Dendritic cell treated with granulocyte-macrophage colony-stimulating factor and Interleukin-4, amounts not matched to agents 40 ng/mL and 50 ng/mL, for 4 days (primary cell): ENCODE measurements around the gene WIF1.

Experiments used
- H3K27ac Mint-ChIP-seq: one replicate; pipeline ENCODE4 v1.8.0; 2022; ENCODE audit warnings: mild to moderate bottlenecking, mixed read lengths
- H3K27me3 Mint-ChIP-seq: one replicate; pipeline ENCODE4 v1.8.0; 2022; ENCODE audit warnings: mild to moderate bottlenecking, mixed read lengths
- H3K36me3 Mint-ChIP-seq: one replicate; pipeline ENCODE4 v1.8.0; 2022; ENCODE audit warnings: low read depth, mixed read lengths
- H3K4me1 Mint-ChIP-seq: one replicate; pipeline ENCODE4 v1.8.0; 2022; ENCODE audit warnings: low read depth, mixed read lengths
- H3K4me3 Mint-ChIP-seq: one replicate; pipeline ENCODE4 v1.8.0; 2022; ENCODE audit warnings: mild to moderate bottlenecking, moderate library complexity, mixed read lengths
- H3K9me3 Mint-ChIP-seq: one replicate; pipeline ENCODE4 v1.8.0; 2022; ENCODE audit warnings: mixed read lengths
- intact Hi-C: fragments of 100-400 bp; cut with micrococcal nuclease; formaldehyde crosslinking; loops from one replicate; pipeline ENCODE4 v1.15.0; 2022

Gene WIF1

GRCh38 chr12:65099182-65099581 is 21.9 kb downstream of the WIF1 start:
- Mint-ChIP-seq H3K9me3 (no peaks in the 10 kb centered on the region), H3K4me3 (no peak overlapping the region), H3K27me3 (peaks cover 25% of the 10 kb centered on the region), H3K27ac (no peak overlapping the region), H3K4me1 (no peaks in the 10 kb centered on the region), H3K36me3 (no peaks in the 10 kb centered on the region)
- intact Hi-C loops, result no loop called here

- H3K4me1 Mint-ChIP-seq, result no peaks in the 10 kb centered on the region
- H3K36me3 Mint-ChIP-seq, result no peaks in the 10 kb centered on the region
- no peaks in the 10 kb centered on the region for H3K9me3 Mint-ChIP-seq
- no peak overlapping the region for H3K27ac Mint-ChIP-seq
- intact Hi-C loops, result no loop called here
- H3K4me3 Mint-ChIP-seq, result no peak overlapping the region
- H3K27me3 Mint-ChIP-seq, result peaks cover 25% of the 10 kb centered on the region
Observed at GRCh38 chr12:65098364-65098763, 22.7 kb downstream of the WIF1 start.

- intact Hi-C loops, result no loop called here
- H3K27ac Mint-ChIP-seq, result no peak overlapping the region
- peaks cover 27% of the 10 kb centered on the region for H3K27me3 Mint-ChIP-seq
- no peaks in the 10 kb centered on the region for H3K36me3 Mint-ChIP-seq
- H3K4me3 Mint-ChIP-seq, result no peak overlapping the region
- H3K9me3 Mint-ChIP-seq, result no peaks in the 10 kb centered on the region
- no peaks in the 10 kb centered on the region for H3K4me1 Mint-ChIP-seq
Observed at GRCh38 chr12:65094722-65095121, 26.4 kb downstream of the WIF1 start.

- H3K27ac Mint-ChIP-seq, result no peak overlapping the region
- no peaks in the 10 kb centered on the region for H3K36me3 Mint-ChIP-seq
- no peaks in the 10 kb centered on the region for H3K4me1 Mint-ChIP-seq
- no peaks in the 10 kb centered on the region for H3K9me3 Mint-ChIP-seq
- intact Hi-C loops, result no loop called here
- no peak overlapping the region for H3K4me3 Mint-ChIP-seq
- H3K27me3 Mint-ChIP-seq, result peaks cover 19% of the 10 kb centered on the region
Observed at GRCh38 chr12:65093606-65094005, 27.5 kb downstream of the WIF1 start.

- H3K9me3 Mint-ChIP-seq, result no peaks in the 10 kb centered on the region
- intact Hi-C loops, result no loop called here
- no peak overlapping the region for H3K27ac Mint-ChIP-seq
- H3K4me3 Mint-ChIP-seq, result no peak overlapping the region
- no peaks in the 10 kb centered on the region for H3K36me3 Mint-ChIP-seq
- H3K27me3 Mint-ChIP-seq, result peaks cover 12% of the 10 kb centered on the region
- H3K4me1 Mint-ChIP-seq, result peaks cover 7% of the 10 kb centered on the region
Observed at GRCh38 chr12:65090461-65090860, 30.6 kb downstream of the WIF1 start.

GRCh38 chr12:65086236-65086635 is 34.9 kb downstream of the WIF1 start:
- peaks cover 7% of the 10 kb centered on the region for H3K4me1 Mint-ChIP-seq
- no peak overlapping the region for H3K27ac Mint-ChIP-seq
- intact Hi-C loops, result no loop called here
- H3K4me3 Mint-ChIP-seq, result no peak overlapping the region
- no peaks in the 10 kb centered on the region for H3K36me3 Mint-ChIP-seq
- peaks cover 7% of the 10 kb centered on the region for H3K27me3 Mint-ChIP-seq
- H3K9me3 Mint-ChIP-seq, result no peaks in the 10 kb centered on the region

GRCh38 chr12:65084579-65084978 is 36.5 kb downstream of the WIF1 start:
- Mint-ChIP-seq H3K27me3 (peaks cover 10% of the 10 kb centered on the region), H3K4me1 (peaks cover 7% of the 10 kb centered on the region), H3K27ac (no peak overlapping the region), H3K4me3 (no peak overlapping the region), H3K9me3 (no peaks in the 10 kb centered on the region), H3K36me3 (no peaks in the 10 kb centered on the region)
- intact Hi-C loops, result no loop called here

GRCh38 chr12:65083581-65083980 is 37.5 kb downstream of the WIF1 start:
- intact Hi-C loops, result no loop called here
- Mint-ChIP-seq H3K9me3 (no peaks in the 10 kb centered on the region), H3K36me3 (no peaks in the 10 kb centered on the region), H3K4me1 (peaks cover 7% of the 10 kb centered on the region), H3K27ac (no peak overlapping the region), H3K27me3 (peaks cover 10% of the 10 kb centered on the region), H3K4me3 (no peak overlapping the region)

GRCh38 chr12:65082406-65082805 is 38.7 kb downstream of the WIF1 start:
- Mint-ChIP-seq H3K36me3 (no peaks in the 10 kb centered on the region), H3K4me3 (no peak overlapping the region), H3K9me3 (no peaks in the 10 kb centered on the region), H3K4me1 (peaks cover 7% of the 10 kb centered on the region), H3K27me3 (peaks cover 12% of the 10 kb centered on the region), H3K27ac (no peak overlapping the region)
- intact Hi-C loops, result no loop called here

GRCh38 chr12:65081496-65081895 is 39.6 kb downstream of the WIF1 start:
- H3K9me3 Mint-ChIP-seq, result no peaks in the 10 kb centered on the region
- peaks cover 5% of the 10 kb centered on the region for H3K4me1 Mint-ChIP-seq
- H3K36me3 Mint-ChIP-seq, result no peaks in the 10 kb centered on the region
- H3K4me3 Mint-ChIP-seq, result no peak overlapping the region
- no peak overlapping the region for H3K27ac Mint-ChIP-seq
- peaks cover 14% of the 10 kb centered on the region for H3K27me3 Mint-ChIP-seq
- intact Hi-C loops, result no loop called here

GRCh38 chr12:65074932-65075331 is 46.2 kb downstream of the WIF1 start:
- Mint-ChIP-seq H3K4me3 (no peak overlapping the region), H3K9me3 (no peaks in the 10 kb centered on the region), H3K27ac (no peak overlapping the region), H3K4me1 (no peaks in the 10 kb centered on the region), H3K36me3 (no peaks in the 10 kb centered on the region), H3K27me3 (peaks cover 6% of the 10 kb centered on the region)
- intact Hi-C loops, result no loop called here

GRCh38 chr12:65069336-65069735 is 51.8 kb downstream of the WIF1 start:
- Mint-ChIP-seq H3K27ac (no peak overlapping the region), H3K9me3 (no peaks in the 10 kb centered on the region), H3K4me3 (no peak overlapping the region), H3K4me1 (no peaks in the 10 kb centered on the region), H3K36me3 (no peaks in the 10 kb centered on the region), H3K27me3 (peaks cover 2% of the 10 kb centered on the region)
- intact Hi-C loops, result no loop called here

GRCh38 chr12:65067383-65067782 is 53.7 kb downstream of the WIF1 start:
- intact Hi-C loops, result no loop called here
- Mint-ChIP-seq H3K27ac (no peak overlapping the region), H3K27me3 (peaks cover 2% of the 10 kb centered on the region), H3K4me3 (no peak overlapping the region), H3K36me3 (no peaks in the 10 kb centered on the region), H3K9me3 (no peaks in the 10 kb centered on the region), H3K4me1 (no peaks in the 10 kb centered on the region)

- Mint-ChIP-seq H3K4me1 (no peaks in the 10 kb centered on the region), H3K36me3 (no peaks in the 10 kb centered on the region), H3K27ac (no peak overlapping the region), H3K27me3 (peaks cover 5% of the 10 kb centered on the region), H3K4me3 (no peak overlapping the region), H3K9me3 (no peaks in the 10 kb centered on the region)
- intact Hi-C loops, result no loop called here
Observed at GRCh38 chr12:65055859-65056258, 65.2 kb downstream of the WIF1 start.

GRCh38 chr12:65051218-65051617 is 69.9 kb downstream of the WIF1 start:
- no peak overlapping the region for H3K4me3 Mint-ChIP-seq
- no peak overlapping the region for H3K27ac Mint-ChIP-seq
- H3K9me3 Mint-ChIP-seq, result no peaks in the 10 kb centered on the region
- intact Hi-C loops, result no loop called here
- peaks cover 8% of the 10 kb centered on the region for H3K27me3 Mint-ChIP-seq
- no peaks in the 10 kb centered on the region for H3K4me1 Mint-ChIP-seq
- no peaks in the 10 kb centered on the region for H3K36me3 Mint-ChIP-seq
